Activated gamma-delta T cell (primary cell): ENCODE measurements around the gene PRKAG2.
A peak's percentile ranks its signal among the peaks of the same experiment; 100 is the strongest.
"Not testable (repeated sequence)": the region's sequence is repeated elsewhere in the genome, so short reads cannot be mapped to it uniquely, and the experiment has no call there.

Experiments
- DNase-seq: peaks from one replicate; lab custom pipeline; 2025; lab: John Stamatoyannopoulos, UW

The PRKAG2 gene

GRCh38 chr7:151551820-151552219 lies 325.1 kb downstream of the PRKAG2 start:
- DNase-seq, result no peak

GRCh38 chr7:151550656-151551286 lies 326.1 kb downstream of the PRKAG2 start:
- DNase-seq, result no peak

GRCh38 chr7:151549644-151550043 lies 327.3 kb downstream of the PRKAG2 start:
- DNase-seq, result no peak

- DNase-seq, result no peak
These were observed 327.8 kb downstream of the PRKAG2 start for GRCh38 chr7:151549083-151549482.

GRCh38 chr7:151544183-151544582 lies 332.7 kb downstream of the PRKAG2 start:
- no peak for DNase-seq

- DNase-seq, result no peak
These were observed 334.2 kb downstream of the PRKAG2 start for GRCh38 chr7:151542606-151543130.

- DNase-seq, result no peak
These were observed 335.0 kb downstream of the PRKAG2 start for GRCh38 chr7:151541709-151542499.

- no peak for DNase-seq
These were observed 336.8 kb downstream of the PRKAG2 start for GRCh38 chr7:151540146-151540545.

GRCh38 chr7:151539088-151539671 lies 337.7 kb downstream of the PRKAG2 start:
- DNase-seq, result no peak

- DNase-seq, result no peak
These were observed 338.9 kb downstream of the PRKAG2 start for GRCh38 chr7:151537818-151538561.

- not testable (repeated sequence) for DNase-seq
These were observed 340.7 kb downstream of the PRKAG2 start for GRCh38 chr7:151536178-151536577.

GRCh38 chr7:151529842-151530241 lies 347.1 kb downstream of the PRKAG2 start:
- no peak for DNase-seq

GRCh38 chr7:151524845-151525244 lies 352.1 kb downstream of the PRKAG2 start:
- no peak for DNase-seq

- DNase-seq, result no peak
These were observed 352.6 kb downstream of the PRKAG2 start for GRCh38 chr7:151524331-151524730.

- peak; percentile 30 for DNase-seq
These were observed 356.3 kb downstream of the PRKAG2 start for GRCh38 chr7:151520419-151521261.

- DNase-seq, result peak; percentile 89
These were observed 357.0 kb downstream of the PRKAG2 start, which contains the start of gene RHEB for GRCh38 chr7:151519765-151520418. Gene RHEB (minus strand): TSS chr7:151519895. CDS start chr7:151519511, 384 bp downstream.

- peak; percentile 64 for DNase-seq
These were observed 357.8 kb downstream of the PRKAG2 start for GRCh38 chr7:151518947-151519764.

- no peak for DNase-seq
These were observed 358.6 kb downstream of the PRKAG2 start for GRCh38 chr7:151518105-151518946.
